GM12864 (cell line): Measurements from ENCODE around the gene FIBCD1.

ENCODE experiments used
- DNase-seq: peaks from one replicate; pipeline ENCODE4 v3.0.0-alpha.2; 2011; ENCODE audit warnings: low read depth
- H3K4me3 ChIP-seq: 2 replicates; pipeline ENCODE4 v1.5.1; 2011; ENCODE audit warnings: mild to moderate bottlenecking, low read depth, low read length, control low read depth
- CTCF ChIP-seq: IDR thresholded peaks from 2 replicates; pipeline ENCODE4 v1.5.1; 2011; ENCODE audit warnings: low read depth, mild to moderate bottlenecking, moderate library complexity, low read length, control low read depth, inconsistent platforms; ENCODE audit errors: missing control alignments

The FIBCD1 gene

GRCh38 chr9:130985029-130985428 lies 46.0 kb upstream of the FIBCD1 start:
- no peak overlapping the region for H3K4me3 ChIP-seq
- no peak for TF ChIP-seq CTCF
- no peak for DNase-seq

GRCh38 chr9:130984521-130984920 lies 45.5 kb upstream of the FIBCD1 start:
- DNase-seq, result no peak
- TF ChIP-seq CTCF, result no peak
- H3K4me3 ChIP-seq, result no peak overlapping the region

- TF ChIP-seq CTCF, result no peak
- no peak for DNase-seq
- H3K4me3 ChIP-seq, result no peak overlapping the region
Measured at GRCh38 chr9:130983970-130984369, 44.9 kb upstream of the FIBCD1 start.

GRCh38 chr9:130983359-130983670 lies 44.3 kb upstream of the FIBCD1 start:
- no peak for TF ChIP-seq CTCF
- no peak overlapping the region for H3K4me3 ChIP-seq
- no peak for DNase-seq

GRCh38 chr9:130982636-130983358 lies 43.8 kb upstream of the FIBCD1 start:
- no peak for TF ChIP-seq CTCF
- no peak for DNase-seq

GRCh38 chr9:130981756-130982137 lies 42.7 kb upstream of the FIBCD1 start:
- DNase-seq, result no peak
- no peak overlapping the region for H3K4me3 ChIP-seq
- no peak for TF ChIP-seq CTCF

More at GRCh38 chr9:130982636-130983358, 43.8 kb upstream of the FIBCD1 start:
- H3K4me3 ChIP-seq, result no peak overlapping the region

GRCh38 chr9:130981002-130981755 lies 42.1 kb upstream of the FIBCD1 start:
- TF ChIP-seq CTCF, result no peak
- H3K4me3 ChIP-seq, result no peak overlapping the region
- DNase-seq, result no peak
